HCT116 (cell line): Measurements from ENCODE around the gene SCFD2.

Experiments used
- ATF3 ChIP-seq: IDR thresholded peaks from 2 replicates; pipeline ENCODE4 v1.6.1; 2012
- CEBPB ChIP-seq: IDR thresholded peaks from 2 replicates; pipeline ENCODE4 v1.6.1; 2012; ENCODE audit warnings: low read depth
- EGR1 ChIP-seq: IDR thresholded peaks from 2 replicates; pipeline ENCODE4 v1.6.1; 2012; ENCODE audit warnings: low read depth
- EZH2 ChIP-seq: fragments of 200-600 bp; sonication (generic); IDR thresholded peaks from 2 replicates; pipeline ENCODE4 v1.6.1; 2017; ENCODE audit warnings: antibody characterized with exemption, mixed run types
- EZH2phosphoT487 ChIP-seq: fragments of 200-600 bp; IDR thresholded peaks from 2 replicates; pipeline ENCODE4 v1.6.1; 2018; ENCODE audit warnings: antibody characterized with exemption, borderline replicate concordance
- POLR2A ChIP-seq: IDR thresholded peaks from 2 replicates; pipeline ENCODE4 v1.7.0; 2011; ENCODE audit warnings: borderline replicate concordance; ENCODE audit not compliant: insufficient read depth, insufficient read length; ENCODE audit errors: extremely low read depth
- RAD21 ChIP-seq: IDR thresholded peaks from 2 replicates; pipeline ENCODE4 v1.6.1; 2012; ENCODE audit warnings: low read depth, mild to moderate bottlenecking
- REST ChIP-seq: IDR thresholded peaks from 2 replicates; pipeline ENCODE4 v1.6.1; 2012; ENCODE audit warnings: low read depth
- SRF ChIP-seq: IDR thresholded peaks from 2 replicates; pipeline ENCODE4 v1.6.1; 2012; ENCODE audit warnings: low read depth
- ZNF274 ChIP-seq: fragments of 200-500 bp; sonication (Bioruptor generic); IDR thresholded peaks from 2 replicates; pipeline ENCODE4 v1.6.1; 2014; ENCODE audit warnings: mild to moderate bottlenecking, low read depth, low read length, inconsistent platforms
- TF ChIP-seq, protein P1 (sequence below), 3 experiments: fragments of 200-600 bp in 1 of 3; sonication (generic) in 1 of 3; IDR thresholded peaks in 2 of 3; conservative IDR thresholded peaks in 1 of 3; 2 replicates each; pipeline ENCODE4 v1.5.1; 2012 to 2017; ENCODE audit warnings: low read depth in 2 of 3, low read length in 2 of 3, antibody characterized with exemption in 1 of 3, borderline replicate concordance in 1 of 3, control low read depth in 1 of 3, mild to moderate bottlenecking in 1 of 3, mixed read lengths in 1 of 3, mixed run types in 1 of 3, moderate library complexity in 1 of 3; ENCODE audit not compliant: insufficient read depth in 1 of 3

DNA sequence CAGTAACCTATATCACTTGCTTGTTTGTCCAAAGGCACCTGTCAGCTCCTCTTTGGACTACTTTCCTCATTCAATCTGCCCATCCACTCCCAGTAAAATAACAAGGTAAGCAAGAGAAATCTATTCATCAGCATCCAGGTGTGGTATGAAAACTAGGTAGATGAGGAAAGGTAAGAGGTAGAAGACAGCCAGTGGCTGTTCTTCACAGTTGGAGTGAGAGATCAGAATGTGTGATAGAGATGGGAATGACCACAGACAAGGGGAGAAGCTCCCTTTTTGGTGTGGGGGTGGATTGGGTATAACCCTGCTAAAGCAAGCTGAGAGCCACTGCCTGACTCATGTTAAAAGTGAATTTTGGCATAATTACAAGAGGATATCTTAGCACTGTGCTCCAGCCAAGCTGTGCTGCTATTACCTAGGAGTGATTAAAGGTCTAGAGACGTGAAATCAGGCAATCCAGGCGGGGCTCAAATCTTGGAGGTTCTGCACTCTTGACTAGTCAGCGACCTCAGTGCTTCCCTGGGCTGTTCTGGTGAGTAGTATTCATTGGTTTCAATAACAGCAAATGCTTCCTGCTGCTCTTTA, 531.8 kb downstream of the SCFD2 start:
- TF ChIP-seq POLR2A, result no peak
- TF ChIP-seq CEBPB, result no peak
- TF ChIP-seq, protein P1, sequence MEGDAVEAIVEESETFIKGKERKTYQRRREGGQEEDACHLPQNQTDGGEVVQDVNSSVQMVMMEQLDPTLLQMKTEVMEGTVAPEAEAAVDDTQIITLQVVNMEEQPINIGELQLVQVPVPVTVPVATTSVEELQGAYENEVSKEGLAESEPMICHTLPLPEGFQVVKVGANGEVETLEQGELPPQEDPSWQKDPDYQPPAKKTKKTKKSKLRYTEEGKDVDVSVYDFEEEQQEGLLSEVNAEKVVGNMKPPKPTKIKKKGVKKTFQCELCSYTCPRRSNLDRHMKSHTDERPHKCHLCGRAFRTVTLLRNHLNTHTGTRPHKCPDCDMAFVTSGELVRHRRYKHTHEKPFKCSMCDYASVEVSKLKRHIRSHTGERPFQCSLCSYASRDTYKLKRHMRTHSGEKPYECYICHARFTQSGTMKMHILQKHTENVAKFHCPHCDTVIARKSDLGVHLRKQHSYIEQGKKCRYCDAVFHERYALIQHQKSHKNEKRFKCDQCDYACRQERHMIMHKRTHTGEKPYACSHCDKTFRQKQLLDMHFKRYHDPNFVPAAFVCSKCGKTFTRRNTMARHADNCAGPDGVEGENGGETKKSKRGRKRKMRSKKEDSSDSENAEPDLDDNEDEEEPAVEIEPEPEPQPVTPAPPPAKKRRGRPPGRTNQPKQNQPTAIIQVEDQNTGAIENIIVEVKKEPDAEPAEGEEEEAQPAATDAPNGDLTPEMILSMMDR (IDR thresholded peaks at IDR 0.05 in 2 of 3, conservative IDR thresholded peaks at IDR 0.05 in 1 of 3; ENCODE audit: borderline replicate concordance in 1 of 3, insufficient read depth in 1 of 3, low read depth in 2 of 3, low read length in 2 of 3), result no peak
- no peak for TF ChIP-seq RAD21
- no peak for TF ChIP-seq REST
- TF ChIP-seq EZH2, result no peak
- TF ChIP-seq ATF3, result no peak
- no peak for TF ChIP-seq EZH2phosphoT487
- no peak for TF ChIP-seq SRF
- no peak for TF ChIP-seq ZNF274
- no peak for TF ChIP-seq EGR1
